HEK293 (cell line): Measurements from ENCODE around the gene SMIM13.

Experiments used
- CTCF ChIP-seq: fragments of 450-650 bp; formaldehyde crosslinking; IDR thresholded peaks from 2 replicates; pipeline ENCODE4 v1.5.1; 2016; ENCODE audit warnings: missing biosample characterization, missing genetic modification characterization
- MYNN ChIP-seq: fragments of 450-650 bp; formaldehyde crosslinking; IDR thresholded peaks from 2 replicates; pipeline ENCODE4 v1.5.1; 2016; ENCODE audit warnings: missing biosample characterization, missing genetic modification characterization, borderline replicate concordance
- ZBTB1 ChIP-seq: fragments of 450-650 bp; formaldehyde crosslinking; IDR thresholded peaks from 2 replicates; pipeline ENCODE4 v1.5.1; 2016; ENCODE audit warnings: missing biosample characterization, missing genetic modification characterization
- ZBTB49 ChIP-seq: fragments of 450-650 bp; formaldehyde crosslinking; IDR thresholded peaks from 2 replicates; pipeline ENCODE4 v1.5.1; 2016; ENCODE audit warnings: missing biosample characterization, missing genetic modification characterization, low read depth
- ZBTB7A ChIP-seq: fragments of 450-650 bp; formaldehyde crosslinking; IDR thresholded peaks from 2 replicates; pipeline ENCODE4 v1.5.1; 2016; ENCODE audit warnings: low read depth, missing biosample characterization, missing genetic modification characterization
- ZFHX2 ChIP-seq: fragments of 450-650 bp; formaldehyde crosslinking; conservative IDR thresholded peaks from 2 replicates; pipeline ENCODE4 v1.5.1; 2016; ENCODE audit warnings: missing biosample characterization, missing genetic modification characterization
- ZNF10 ChIP-seq: fragments of 450-650 bp; formaldehyde crosslinking; IDR thresholded peaks from 2 replicates; pipeline ENCODE4 v1.5.1; 2017; ENCODE audit warnings: missing biosample characterization, missing genetic modification characterization
- ZNF121 ChIP-seq: fragments of 450-650 bp; formaldehyde crosslinking; IDR thresholded peaks from 2 replicates; pipeline ENCODE4 v1.5.1; 2016; ENCODE audit warnings: missing biosample characterization, missing genetic modification characterization
- ZNF394 ChIP-seq: fragments of 450-650 bp; formaldehyde crosslinking; IDR thresholded peaks from 2 replicates; pipeline ENCODE4 v1.5.1; 2016; ENCODE audit warnings: missing biosample characterization, missing genetic modification characterization, mild to moderate bottlenecking, moderate library complexity, borderline replicate concordance
- ZNF571 ChIP-seq: fragments of 450-650 bp; formaldehyde crosslinking; IDR thresholded peaks from 2 replicates; pipeline ENCODE4 v1.5.0; 2017; ENCODE audit warnings: missing biosample characterization, missing genetic modification characterization
- ZSCAN30 ChIP-seq: fragments of 450-650 bp; IDR thresholded peaks from 2 replicates; pipeline ENCODE4 v1.5.1; 2018; ENCODE audit warnings: missing biosample characterization, mild to moderate bottlenecking, missing genetic modification characterization, moderate library complexity

GRCh38 chr6:11132194-11132888 lies 38.7 kb downstream of the SMIM13 start:
- no peak for TF ChIP-seq ZNF394 (tag by site-specific recombination)
- TF ChIP-seq CTCF (tag by site-specific recombination): no peak
- no peak for TF ChIP-seq MYNN (tag by site-specific recombination)
- TF ChIP-seq ZNF10 (tag by site-specific recombination): no peak
- no peak for TF ChIP-seq ZFHX2 (tag by site-specific recombination)
- no peak for TF ChIP-seq ZBTB7A (tag by site-specific recombination)
- TF ChIP-seq ZBTB49: no peak
- no peak for TF ChIP-seq ZSCAN30 (tag by site-specific recombination)
- no peak for TF ChIP-seq ZNF571 (tag by site-specific recombination)
- TF ChIP-seq ZNF121: no peak
- no peak for TF ChIP-seq ZBTB1
